ENCODE data around the gene NEUROD1.

GRCh38 chr2:181627545-181627944, 52.8 kb downstream of the NEUROD1 start:
- TF ChIP-seq CTCF (conservative IDR thresholded peaks at IDR 0.05; ENCODE audit: low read depth, low read length) (no peak), EZH2phosphoT487 (IDR thresholded peaks at IDR 0.05; ENCODE audit: borderline replicate concordance, low read length) (no peak)
